Thymus (tissue), 2 donors: ENCODE results near the gene ADAMTS6. TPM values are rescaled to one million over a fixed set of nuclear protein-coding genes. Genes with fewer than 3 reads are reported as not detected.

Experiments used
- polyA plus RNA-seq: library from polyadenylated mRNA; stranded (reverse); fragments of 200-250 nt; gene quantifications from one replicate; pipeline ENCODE4 v1.2.3, GENCODE V29; 2013
- total RNA-seq: library from RNA; stranded (reverse); fragments of 120-200 nt; gene quantifications from one replicate; pipeline ENCODE4 v1.2.4, GENCODE V29; 2013
- donor health status: healthy.

The ADAMTS6 gene
- total and polyA plus RNA-seq, 2 donors, result 1.2 to 11.5 TPM

Other genes starting within 250 kb of the ADAMTS6 start
- 44.9 TPM for gene CENPK, start 81.2 kb upstream of the ADAMTS6 start, total RNA-seq
- gene CENPK, start 81.2 kb upstream of the ADAMTS6 start, polyA plus RNA-seq, result 23.1 TPM
- gene PPWD1, start 81.4 kb upstream of the ADAMTS6 start, total RNA-seq, result 53.7 TPM
- 84.0 TPM for gene PPWD1, start 81.4 kb upstream of the ADAMTS6 start, polyA plus RNA-seq
- gene TRIM23, start 142.4 kb upstream of the ADAMTS6 start, total RNA-seq, result 17.3 TPM
- 9.2 TPM for gene TRIM23, start 142.4 kb upstream of the ADAMTS6 start, polyA plus RNA-seq
- gene SHLD3, start 143.1 kb upstream of the ADAMTS6 start, total RNA-seq, result 5.1 TPM
- 5.6 TPM for gene SHLD3, start 143.1 kb upstream of the ADAMTS6 start, polyA plus RNA-seq
- gene TRAPPC13, start 143.1 kb upstream of the ADAMTS6 start, total RNA-seq, result 33.9 TPM
- 30.0 TPM for gene TRAPPC13, start 143.1 kb upstream of the ADAMTS6 start, polyA plus RNA-seq
- 3.3 TPM for gene SGTB, start 240.2 kb upstream of the ADAMTS6 start, total RNA-seq
- gene SGTB, start 240.2 kb upstream of the ADAMTS6 start, polyA plus RNA-seq, result 6.7 TPM
- gene NLN, start 240.3 kb upstream of the ADAMTS6 start, total RNA-seq, result 7.5 TPM
- gene NLN, start 240.3 kb upstream of the ADAMTS6 start, polyA plus RNA-seq, result 2.5 TPM